NT2/D1 (cell line): ENCODE data around the gene A1BG.

Experiments
- YY1 ChIP-seq: IDR thresholded peaks from 2 replicates; pipeline ENCODE4 v1.6.1; 2011; ENCODE audit not compliant: insufficient read length, insufficient read depth
- ZNF274 ChIP-seq: IDR thresholded peaks from 2 replicates; pipeline ENCODE4 v1.6.1; 2011; ENCODE audit warnings: mild to moderate bottlenecking, low read depth, low read length

- peak; percentile 53 for TF ChIP-seq YY1
- no peak for TF ChIP-seq ZNF274
These were observed 48.0 kb downstream of the A1BG start, which contains the start of gene ERVK3-1 for GRCh38 chr19:58305065-58305931.
